Adrenal gland (tissue), 12 donors: ENCODE results near the gene TIFAB. TPM values are rescaled to one million over a fixed set of nuclear protein-coding genes. Genes with fewer than 3 reads are reported as not detected.
A peak's percentile ranks its signal among the peaks of the same experiment; 100 is the strongest.

Experiments
- DNase-seq, 7 donors: peaks; one replicate each; pipeline ENCODE4 v3.0.0-alpha.2; 2019 to 2020
- H3K27ac ChIP-seq, 5 donors: fragments of 200-600 bp; sonication (generic) in 4 of 5; 1 replicate in 3 of 5; 2 replicates in 2 of 5; pipeline versions ENCODE4 v1.5.1 to v1.8.0; 2016 to 2020; ENCODE audit warnings: mild to moderate bottlenecking in 1 of 5
- H3K27me3 ChIP-seq: fragments of 200-600 bp; 2 replicates; pipeline ENCODE4 v1.8.0; 2021
- H3K36me3 ChIP-seq, 2 donors: fragments of 200-600 bp; replicated peaks in 1 of 2; 1 replicate in 1 of 2; 2 replicates in 1 of 2; pipeline versions ENCODE4 v1.5.1 to v1.8.0; 2018 to 2022
- H3K4me1 ChIP-seq, 2 donors: fragments of 200-600 bp; replicated peaks in 1 of 2; 1 replicate in 1 of 2; 2 replicates in 1 of 2; pipeline versions ENCODE4 v1.5.1 to v1.8.0; 2018 to 2021
- H3K4me3 ChIP-seq, 4 donors: fragments of 200-600 bp; sonication (generic) in 3 of 4; one replicate each; pipeline ENCODE4 v1.5.1; 2016 to 2018
- H3K9me3 ChIP-seq, 3 donors: fragments of 200-600 bp; sonication (generic) in 1 of 3; replicated peaks in 1 of 3; 1 replicate in 2 of 3; 2 replicates in 1 of 3; pipeline versions ENCODE4 v1.5.1 to v1.8.0; 2016 to 2021
- CTCF ChIP-seq, 6 experiments: fragments of 450-650 bp in 4 of 6; fragments of 200-600 bp in 2 of 6; sonication (generic) in 1 of 6; IDR thresholded peaks; 1 replicate in 5 of 6; 2 replicates in 1 of 6; pipeline versions ENCODE4 v1.5.1 to v1.8.0; 2016 to 2021; ENCODE audit warnings: antibody characterized with exemption in 6 of 6, mild to moderate bottlenecking in 2 of 6, moderate library complexity in 1 of 6
- POLR2A ChIP-seq, 2 donors: fragments of 450-650 bp; IDR thresholded peaks; one replicate each; pipeline ENCODE4 v1.6.1; 2017; ENCODE audit warnings: antibody characterized with exemption in 2 of 2, mild to moderate bottlenecking in 2 of 2, moderate library complexity in 1 of 2
- WGBS, 4 donors: extraction: QIAGEN DNeasy Blood & Tissue Kit in 2 of 4; methylation state at CpG; one replicate each; pipeline versions ENCODE4 v1.1.5 to v1.1.7; 2013 to 2017; 5-methylcytosine and 5-hydroxymethylcytosine counted together
- intact Hi-C, 2 donors: fragments of 100-400 bp; cut with DNase I; formaldehyde crosslinking; loops; one replicate each; pipeline versions ENCODE4 v1.14.1 to v1.15.0; 2022 to 2023
- polyA plus RNA-seq, 3 donors: library from polyadenylated mRNA; stranded (reverse); fragments of 200-250 nt in 2 of 3; fragments of 350-450 nt in 1 of 3; fragmentation: Illumina TruSeq in 1 of 3; extraction: RNeasy Lipid Tissue Mini Kit (QIAGEN cat#74804) in 1 of 3; gene quantifications; one replicate each; pipeline ENCODE4 v1.2.3, GENCODE V29; 2013 to 2014
- total RNA-seq, 9 donors: library from RNA; depleted of rRNA in 4 of 9; stranded (reverse); fragments of >200 nt in 4 of 9; fragments of 120-200 nt in 1 of 9; fragmentation: NEBNext Ultra II Directional in 1 of 9; extraction: Animal tissue kit (Norgen Biotek cat#: 25700) in 1 of 9; gene quantifications; one replicate each; pipeline versions ENCODE4 v1.1.0 to v1.2.4, GENCODE V29; 2013 to 2023
- donor health status: healthy with polysubstance abuse.
- donor health status: Bipolar disorder and iron deficiency.
- donor health status: DM: yes; HTN: yes; CAD: no.
- donor health status: DM: no; HTN: no; CAD: no.
- donor health status: DM: no; HTN: no; CAD: no.
- donor health status: DM: yes; HTN: yes; CAD: no.

Gene TIFAB
- total and polyA plus RNA-seq, 12 donors, result 0.06 to 0.08 TPM; not detected in 10

- Histone ChIP-seq H3K4me3 (no peak overlapping the region), H3K27ac (no peak overlapping the region), H3K4me1 (no peaks in the 10 kb centered on the region), H3K36me3 (no peaks in the 10 kb centered on the region), H3K9me3 (no peaks in the 10 kb centered on the region), H3K27me3 (no peaks in the 10 kb centered on the region)
- peak in 1 of 7 donors; percentile 29 for DNase-seq
- WGBS, 4 donors, result 43 to 64% (median 54%) methylated on average over 7 of the region's 7 CpGs
- intact Hi-C loops, result no loop called here
- no peak for TF ChIP-seq POLR2A (IDR thresholded peaks at IDR 0.05)
- peak; percentile 23 to 56 (median 48) for TF ChIP-seq CTCF (IDR thresholded peaks at IDR 0.05)
These were observed 25.8 kb downstream of the TIFAB start for GRCh38 chr5:135426102-135427082.

- no peak for DNase-seq
- no peaks in the 10 kb centered on the region for H3K27me3 ChIP-seq
- no peaks in the 10 kb centered on the region for H3K4me1 ChIP-seq
- no peaks in the 10 kb centered on the region for H3K9me3 ChIP-seq
- WGBS, 4 donors, result 34 to 41% (median 39%) methylated on average over 2 of the region's 2 CpGs
- intact Hi-C loops, result no loop called here
- H3K27ac ChIP-seq, result no peak overlapping the region
- no peak overlapping the region for H3K4me3 ChIP-seq
- H3K36me3 ChIP-seq, result no peaks in the 10 kb centered on the region
- TF ChIP-seq POLR2A (IDR thresholded peaks at IDR 0.05), result no peak
- TF ChIP-seq CTCF (IDR thresholded peaks at IDR 0.05), result no peak
These were observed 26.5 kb downstream of the TIFAB start for GRCh38 chr5:135425641-135426040.

- intact Hi-C loops, result no loop called here
- Histone ChIP-seq H3K36me3 (no peaks in the 10 kb centered on the region), H3K27me3 (no peaks in the 10 kb centered on the region), H3K4me1 (no peaks in the 10 kb centered on the region), H3K4me3 (no peak overlapping the region), H3K27ac (no peak overlapping the region), H3K9me3 (no peaks in the 10 kb centered on the region)
- no peak for TF ChIP-seq POLR2A (IDR thresholded peaks at IDR 0.05)
- TF ChIP-seq CTCF (IDR thresholded peaks at IDR 0.05), result no peak
- WGBS, 4 donors, result 69 to 92% (median 81%) methylated on average over 1 of the region's 1 CpG
- DNase-seq, result no peak
These were observed 28.3 kb downstream of the TIFAB start for GRCh38 chr5:135423846-135424168.

GRCh38 chr5:135423146-135423845, 28.9 kb downstream of the TIFAB start:
- Histone ChIP-seq H3K4me3 (no peak overlapping the region), H3K4me1 (no peaks in the 10 kb centered on the region), H3K9me3 (no peaks in the 10 kb centered on the region), H3K27ac (peak overlapping the region in 1 of 5 donors; percentile 25), H3K27me3 (no peaks in the 10 kb centered on the region), H3K36me3 (no peaks in the 10 kb centered on the region)
- intact Hi-C loops, result no loop called here
- no peak for DNase-seq
- WGBS, 4 donors, result 47 to 65% (median 57%) methylated on average over 7 of the region's 7 CpGs
- TF ChIP-seq CTCF (IDR thresholded peaks at IDR 0.05) (no peak), POLR2A (IDR thresholded peaks at IDR 0.05) (no peak)
